ENCODE data around the gene CUTC. TPM values are rescaled to one million over a fixed set of nuclear protein-coding genes. Genes with fewer than 3 reads are reported as not detected.

CUTC gene
- total RNA-seq, 1 donor from 2014 or later, result 14.4 TPM

GRCh38 chr10:99765672-99766301 is 33.8 kb downstream of the CUTC start:
- Mint-ChIP-seq H3K4me3 (ENCODE audit: unreplicated experiment) (no peak overlapping the region), H3K4me1 (ENCODE audit: low read depth) (peaks cover 6% of the 10 kb centered on the region), H3K27me3 (ENCODE audit: low read depth) (no peaks in the 10 kb centered on the region), H3K9me3 (ENCODE audit: low read depth) (peaks cover 2% of the 10 kb centered on the region), H3K36me3 (ENCODE audit: low read depth) (peaks cover 9% of the 10 kb centered on the region), H3K27ac (ENCODE audit: unreplicated experiment) (no peak overlapping the region)
- no peak for TF ChIP-seq CTCF (IDR thresholded peaks at IDR 0.05)
- no peak for DNase-seq (ENCODE audit: low spot score)

GRCh38 chr10:99766302-99766681 is 34.3 kb downstream of the CUTC start:
- no peak for DNase-seq (ENCODE audit: low spot score)
- H3K4me1 Mint-ChIP-seq (ENCODE audit: low read depth), result peaks cover 5% of the 10 kb centered on the region
- no peak for TF ChIP-seq CTCF (IDR thresholded peaks at IDR 0.05)
- H3K27me3 Mint-ChIP-seq (ENCODE audit: low read depth), result no peaks in the 10 kb centered on the region
- no peak overlapping the region for H3K4me3 Mint-ChIP-seq (ENCODE audit: unreplicated experiment)
- H3K36me3 Mint-ChIP-seq (ENCODE audit: low read depth), result peaks cover 5% of the 10 kb centered on the region
- H3K27ac Mint-ChIP-seq (ENCODE audit: unreplicated experiment), result no peak overlapping the region
- peaks cover 2% of the 10 kb centered on the region for H3K9me3 Mint-ChIP-seq (ENCODE audit: low read depth)

DNA sequence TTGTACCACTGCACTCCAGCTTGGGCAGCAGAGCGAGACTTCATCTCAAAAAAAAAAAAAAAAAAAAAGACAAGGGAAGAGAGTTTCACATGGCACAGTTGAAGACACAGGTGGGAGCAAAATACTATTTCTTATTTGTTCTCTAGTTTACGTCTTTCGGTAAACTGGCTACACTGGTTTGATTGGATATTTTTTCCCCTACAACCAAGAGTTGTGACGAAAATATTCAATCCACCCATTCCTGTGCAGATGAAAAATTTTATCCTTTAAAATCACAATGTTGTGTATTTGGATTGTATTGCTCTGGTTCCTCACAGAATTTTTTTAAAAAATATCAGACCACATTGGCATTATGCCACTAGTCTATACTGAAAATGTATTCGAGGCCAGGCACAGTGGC is 35.9 kb downstream of the CUTC start:
- DNase-seq (ENCODE audit: low spot score), result no peak
- H3K9me3 Mint-ChIP-seq (ENCODE audit: low read depth), result peaks cover 2% of the 10 kb centered on the region
- no peak overlapping the region for H3K4me3 Mint-ChIP-seq (ENCODE audit: unreplicated experiment)
- TF ChIP-seq CTCF (IDR thresholded peaks at IDR 0.05), result no peak
- H3K27me3 Mint-ChIP-seq (ENCODE audit: low read depth), result no peaks in the 10 kb centered on the region
- no peak overlapping the region for H3K27ac Mint-ChIP-seq (ENCODE audit: unreplicated experiment)
- H3K4me1 Mint-ChIP-seq (ENCODE audit: low read depth), result peaks cover 5% of the 10 kb centered on the region
- peaks cover 1% of the 10 kb centered on the region for H3K36me3 Mint-ChIP-seq (ENCODE audit: low read depth)

DNA sequence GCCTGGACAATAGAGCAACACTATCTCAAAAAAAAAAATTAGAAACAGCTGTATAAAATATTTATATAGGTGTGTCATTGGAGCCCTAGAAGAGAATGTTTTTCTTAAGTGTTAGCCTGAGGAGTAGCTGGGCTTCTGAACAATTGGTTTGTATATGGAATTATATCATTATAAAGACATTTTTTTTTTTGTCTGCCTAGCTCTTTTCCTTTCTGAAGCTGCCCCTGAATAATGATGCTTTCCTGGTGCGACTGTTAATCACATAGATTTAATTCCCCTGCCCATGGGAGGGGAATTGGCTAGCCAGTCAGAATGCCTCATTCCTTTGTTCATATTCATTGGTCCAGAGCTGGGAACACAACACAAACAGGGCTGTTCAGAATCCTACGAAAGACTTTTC is 36.5 kb downstream of the CUTC start:
- Mint-ChIP-seq H3K4me3 (ENCODE audit: unreplicated experiment) (no peak overlapping the region), H3K27ac (ENCODE audit: unreplicated experiment) (no peak overlapping the region), H3K27me3 (ENCODE audit: low read depth) (no peaks in the 10 kb centered on the region), H3K36me3 (ENCODE audit: low read depth) (no peaks in the 10 kb centered on the region), H3K4me1 (ENCODE audit: low read depth) (peaks cover 5% of the 10 kb centered on the region), H3K9me3 (ENCODE audit: low read depth) (no peaks in the 10 kb centered on the region)
- no peak for TF ChIP-seq CTCF (IDR thresholded peaks at IDR 0.05)
- DNase-seq (ENCODE audit: low spot score), result no peak

DNA sequence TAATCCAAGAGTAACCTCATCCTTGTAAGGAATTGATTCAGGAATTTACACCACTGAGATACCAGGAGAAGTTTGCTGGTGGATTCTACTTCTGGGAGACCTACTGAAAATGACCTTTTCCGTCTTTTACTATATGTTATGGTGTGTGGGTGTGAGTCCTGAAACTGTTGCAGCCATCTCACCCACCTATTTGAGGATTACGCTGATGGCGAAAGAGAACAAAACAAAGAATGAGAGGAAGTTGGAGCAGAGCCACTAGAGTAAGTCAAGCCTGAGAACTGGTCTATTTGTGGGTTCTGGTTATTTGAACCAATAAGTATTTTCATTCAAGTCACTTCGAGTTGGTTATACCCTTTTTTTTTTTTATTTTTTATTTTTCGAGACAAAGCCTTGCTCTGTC is 37.7 kb downstream of the CUTC start:
- no peak overlapping the region for H3K27ac Mint-ChIP-seq (ENCODE audit: unreplicated experiment)
- no peaks in the 10 kb centered on the region for H3K27me3 Mint-ChIP-seq (ENCODE audit: low read depth)
- H3K4me1 Mint-ChIP-seq (ENCODE audit: low read depth), result peaks cover 5% of the 10 kb centered on the region
- H3K9me3 Mint-ChIP-seq (ENCODE audit: low read depth), result no peaks in the 10 kb centered on the region
- no peak overlapping the region for H3K4me3 Mint-ChIP-seq (ENCODE audit: unreplicated experiment)
- no peak for TF ChIP-seq CTCF (IDR thresholded peaks at IDR 0.05)
- DNase-seq (ENCODE audit: low spot score), result no peak
- H3K36me3 Mint-ChIP-seq (ENCODE audit: low read depth), result no peaks in the 10 kb centered on the region

Data from chondrocyte (in vitro differentiated cells).